Ovary (tissue), 3 donors: Measurements from ENCODE around the gene PRRT1.

Experiments used
- CTCF ChIP-seq, 3 donors: fragments of 450-650 bp in 2 of 3; fragments of 200-600 bp in 1 of 3; IDR thresholded peaks; one replicate each; pipeline versions ENCODE4 v1.5.1 to v1.8.0; 2016 to 2022; ENCODE audit warnings: antibody characterized with exemption in 3 of 3, mild to moderate bottlenecking in 1 of 3
- EP300 ChIP-seq: sonication (generic); formaldehyde crosslinking; IDR thresholded peaks from one replicate; pipeline ENCODE4 v1.6.1; 2017; ENCODE audit warnings: antibody characterized with exemption
- POLR2A ChIP-seq: fragments of 450-650 bp; IDR thresholded peaks from one replicate; pipeline ENCODE4 v1.6.1; 2017; ENCODE audit warnings: antibody characterized with exemption, mild to moderate bottlenecking, moderate library complexity
- donor health status: DM: no; HTN: no; CAD: no.

- no peak for TF ChIP-seq CTCF (IDR thresholded peaks at IDR 0.05)
- TF ChIP-seq POLR2A, result no peak
- no peak for TF ChIP-seq EP300
Measured at GRCh38 chr6:32149932-32150870, 1.5 kb downstream of the PRRT1 start.
